Keratinocyte (primary cell): ENCODE results near the gene PRKAA1.

Experiments used
- CTCF ChIP-seq, 3 experiments: IDR thresholded peaks in 1 of 3; conservative IDR thresholded peaks in 1 of 3; optimal IDR thresholded peaks in 1 of 3; 2 replicates in 2 of 3; 3 replicates in 1 of 3; pipeline versions ENCODE3 to v1.5.1; 2011; ENCODE audit warnings: low read length in 3 of 3, mild to moderate bottlenecking in 3 of 3, moderate library complexity in 2 of 3, control low read depth in 1 of 3, inconsistent platforms in 1 of 3; ENCODE audit not compliant: insufficient read depth in 2 of 3; ENCODE audit errors: extremely low read depth in 1 of 3
- EZH2 ChIP-seq: IDR thresholded peaks from one replicate; pipeline ENCODE4 v1.6.1; 2012; ENCODE audit warnings: inconsistent platforms, mild to moderate bottlenecking, low read length, moderate library complexity

- TF ChIP-seq EZH2 (no peak), CTCF (optimal IDR thresholded peaks at IDR 0.05 in 1 of 3, IDR thresholded peaks at IDR 0.05 in 1 of 3, conservative IDR thresholded peaks at IDR 0.05 in 1 of 3; ENCODE audit: extremely low read depth in 1 of 3, insufficient read depth in 2 of 3, low read length in 3 of 3) (no peak)
Observed at GRCh38 chr5:40784027-40784653, 14.0 kb downstream of the PRKAA1 start.
